Amygdala (tissue), 56 donors: Measurements from ENCODE around the gene STEAP3.

Source experiments
- DNase-seq, 56 donors: peaks; one replicate each; lab custom pipeline; 2025; lab: John Stamatoyannopoulos, UW

Gene STEAP3

GRCh38 chr2:119245076-119245840, 21.6 kb downstream of the STEAP3 start:
- no peak for DNase-seq

GRCh38 chr2:119245841-119246230, 22.2 kb downstream of the STEAP3 start:
- DNase-seq = no peak

DNA sequence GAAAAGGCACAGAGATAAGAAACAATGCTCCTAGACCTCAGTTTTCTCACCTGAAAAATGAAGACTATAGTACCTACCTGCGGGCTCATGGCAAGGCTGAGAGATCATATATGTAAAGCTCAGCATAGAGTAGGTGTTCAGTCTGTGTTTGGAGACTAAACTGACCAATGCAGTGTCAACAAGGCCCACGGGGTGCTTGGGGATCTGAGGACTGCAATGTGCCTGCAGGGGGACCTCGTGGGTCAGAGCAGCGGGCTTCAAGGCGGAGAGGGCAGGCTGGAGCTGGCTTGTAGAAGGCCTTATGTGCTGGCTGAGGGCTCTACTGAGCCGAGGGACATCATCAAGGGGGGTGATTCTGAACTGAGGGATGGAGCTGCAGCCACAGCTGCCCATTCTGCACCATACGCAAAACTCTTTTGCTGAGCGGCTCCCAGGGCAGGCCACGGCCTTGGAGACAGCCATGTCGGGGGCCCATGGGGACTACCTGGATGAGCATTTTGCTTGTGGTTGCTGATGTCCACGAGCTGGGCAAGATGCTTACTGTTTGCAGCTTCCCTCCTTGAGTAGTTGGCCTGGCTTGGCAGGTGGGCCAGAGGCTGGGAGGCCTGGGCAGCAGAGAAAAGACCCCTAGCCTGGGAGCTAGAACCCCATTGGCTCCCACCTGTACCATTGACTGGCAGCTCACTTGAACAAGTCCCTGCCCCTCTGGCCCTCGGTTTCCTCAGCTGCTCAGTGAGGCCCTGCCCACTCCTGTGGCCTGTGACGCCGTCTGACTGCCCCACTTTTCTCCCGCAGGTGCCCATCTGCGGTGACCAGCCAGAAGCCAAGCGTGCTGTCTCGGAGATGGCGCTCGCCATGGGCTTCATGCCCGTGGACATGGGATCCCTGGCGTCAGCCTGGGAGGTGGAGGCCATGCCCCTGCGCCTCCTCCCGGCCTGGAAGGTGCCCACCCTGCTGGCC, 23.5 kb downstream of the STEAP3 start:
- no peak for DNase-seq

DNA sequence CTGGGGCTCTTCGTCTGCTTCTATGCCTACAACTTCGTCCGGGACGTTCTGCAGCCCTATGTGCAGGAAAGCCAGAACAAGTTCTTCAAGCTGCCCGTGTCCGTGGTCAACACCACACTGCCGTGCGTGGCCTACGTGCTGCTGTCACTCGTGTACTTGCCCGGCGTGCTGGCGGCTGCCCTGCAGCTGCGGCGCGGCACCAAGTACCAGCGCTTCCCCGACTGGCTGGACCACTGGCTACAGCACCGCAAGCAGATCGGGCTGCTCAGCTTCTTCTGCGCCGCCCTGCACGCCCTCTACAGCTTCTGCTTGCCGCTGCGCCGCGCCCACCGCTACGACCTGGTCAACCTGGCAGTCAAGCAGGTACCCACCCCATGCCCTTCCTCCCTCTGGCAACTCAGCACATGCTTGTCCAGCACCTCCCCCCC, 24.2 kb downstream of the STEAP3 start:
- DNase-seq = no peak

DNA sequence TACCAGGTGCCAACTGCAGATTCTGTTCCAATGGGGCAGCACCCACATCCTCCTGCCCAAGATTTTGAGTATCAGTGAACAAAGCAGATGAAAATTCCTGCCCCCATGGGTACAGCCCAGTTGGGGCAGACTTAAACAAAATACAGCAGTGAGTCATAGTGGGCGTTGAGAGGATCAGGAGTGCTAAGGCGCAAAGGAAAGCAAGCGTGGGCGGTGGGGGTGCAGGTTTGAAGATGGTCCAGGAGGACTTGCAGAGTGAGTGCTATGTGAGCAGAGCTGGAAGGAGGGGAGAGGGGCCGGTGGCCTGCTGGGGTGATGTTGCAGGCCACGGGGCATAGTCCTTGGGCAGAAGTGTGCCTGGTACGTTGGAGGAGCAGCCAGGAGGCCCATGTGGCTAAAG, 24.7 kb downstream of the STEAP3 start:
- DNase-seq = peak in 5 of 56 donors; percentile 16 to 42 (median 38)

DNA sequence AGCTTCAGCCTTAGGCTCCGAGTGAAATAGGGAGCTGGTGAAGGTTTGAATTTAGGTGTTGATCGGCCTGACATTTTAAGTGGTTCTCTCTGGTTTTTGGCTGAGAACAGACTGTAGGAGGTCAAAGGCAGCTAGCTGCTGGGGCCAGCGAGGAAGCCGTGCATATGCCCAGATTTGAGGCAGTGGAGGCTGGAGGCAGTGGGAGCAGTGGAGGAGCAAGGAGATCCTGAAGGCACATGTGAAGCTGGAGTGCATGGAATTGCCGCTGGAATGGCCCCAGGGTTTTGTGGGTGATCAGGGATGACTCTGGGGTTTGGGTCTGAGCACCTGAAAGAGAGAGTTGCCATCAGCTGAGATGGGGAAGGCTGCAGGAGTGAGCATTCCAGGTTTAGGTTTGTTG, 25.1 kb downstream of the STEAP3 start:
- no peak for DNase-seq

GRCh38 chr2:119249311-119249710, 25.7 kb downstream of the STEAP3 start:
- no peak for DNase-seq

- no peak for DNase-seq
Observed at GRCh38 chr2:119249855-119250717, 26.5 kb downstream of the STEAP3 start.

- DNase-seq = no peak
Observed at GRCh38 chr2:119250718-119251290, 27.2 kb downstream of the STEAP3 start.

DNA sequence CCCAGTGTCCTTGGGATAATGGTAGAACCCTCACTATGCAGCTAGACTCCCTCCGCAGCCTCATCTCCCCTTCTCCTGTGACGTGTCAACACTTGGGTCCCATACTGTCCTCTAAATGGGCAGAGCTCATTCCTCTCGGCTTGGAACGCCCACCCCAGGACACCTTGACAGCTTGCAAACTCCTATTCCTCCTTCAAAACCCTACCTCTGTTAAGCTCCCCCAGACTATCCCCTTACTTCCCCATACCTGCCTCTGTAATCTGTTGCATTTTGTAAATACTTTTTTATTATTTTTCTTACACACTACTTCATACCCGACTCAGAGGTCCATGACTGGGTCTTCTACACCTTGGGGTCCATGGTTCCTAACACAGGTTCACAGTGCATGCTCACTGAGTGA, 28.0 kb downstream of the STEAP3 start:
- no peak for DNase-seq

DNA sequence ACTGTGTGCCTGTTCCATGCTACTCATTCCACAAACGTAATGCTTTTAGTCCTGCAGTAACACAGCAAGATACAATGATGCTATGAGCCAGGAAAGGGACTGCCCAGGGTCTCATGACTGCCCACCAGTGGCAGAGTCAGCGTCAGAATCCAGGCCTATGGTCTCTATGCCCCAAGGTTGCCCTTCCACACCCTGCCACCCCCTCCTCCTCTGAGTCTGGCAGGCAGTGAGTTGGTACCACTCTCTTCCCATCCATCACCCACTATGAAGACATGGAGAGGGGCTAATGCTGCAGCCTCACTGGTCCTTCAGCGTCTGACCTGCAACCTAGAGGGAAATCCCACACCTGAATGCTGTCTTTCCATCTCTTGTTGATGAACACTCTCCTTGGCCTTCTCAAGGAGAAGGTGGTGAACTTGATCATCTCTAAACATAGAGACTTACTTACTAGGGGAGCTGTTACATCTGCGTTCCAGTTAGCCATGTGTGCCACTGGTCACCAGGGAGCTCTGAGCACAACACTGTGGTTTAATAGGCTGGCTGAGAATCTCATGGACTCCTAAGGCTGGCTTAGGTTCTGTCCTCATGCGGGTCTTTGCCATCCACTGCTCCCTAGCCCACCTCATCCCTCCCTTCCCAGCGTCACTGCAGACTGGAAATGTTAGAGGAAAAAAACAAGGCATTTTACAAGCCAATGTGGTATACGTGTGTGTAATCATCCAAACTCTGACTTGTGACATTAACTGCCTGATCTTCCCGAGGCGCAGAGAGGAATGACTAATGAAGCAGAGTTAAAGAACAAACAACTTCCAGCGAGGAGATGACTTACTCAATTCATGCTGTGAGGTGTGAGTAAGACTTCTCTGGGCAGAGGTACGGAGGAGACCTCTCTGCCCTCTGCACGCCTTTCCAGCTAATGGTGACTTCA, 28.8 kb downstream of the STEAP3 start:
- DNase-seq = no peak

GRCh38 chr2:119253114-119253702, 29.6 kb downstream of the STEAP3 start:
- no peak for DNase-seq

GRCh38 chr2:119253760-119254600, 30.3 kb downstream of the STEAP3 start:
- DNase-seq = no peak

DNA sequence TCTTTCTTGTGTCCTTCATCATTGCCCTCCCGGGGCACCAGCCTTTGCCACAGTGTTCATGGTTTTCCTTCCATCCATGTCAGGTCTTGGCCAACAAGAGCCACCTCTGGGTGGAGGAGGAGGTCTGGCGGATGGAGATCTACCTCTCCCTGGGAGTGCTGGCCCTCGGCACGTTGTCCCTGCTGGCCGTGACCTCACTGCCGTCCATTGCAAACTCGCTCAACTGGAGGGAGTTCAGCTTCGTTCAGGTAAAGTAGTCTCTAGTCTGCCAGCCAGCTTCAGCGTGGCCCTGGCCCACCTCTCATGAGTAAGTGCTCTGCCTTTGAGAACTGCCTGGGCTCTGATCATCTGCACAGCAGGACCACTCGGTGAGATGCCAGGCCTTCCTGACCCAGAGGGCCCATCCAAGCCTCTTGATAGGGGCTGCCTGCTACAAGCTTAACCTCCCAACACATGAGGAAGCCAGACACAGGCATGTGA, 31.0 kb downstream of the STEAP3 start:
- no peak for DNase-seq

DNA sequence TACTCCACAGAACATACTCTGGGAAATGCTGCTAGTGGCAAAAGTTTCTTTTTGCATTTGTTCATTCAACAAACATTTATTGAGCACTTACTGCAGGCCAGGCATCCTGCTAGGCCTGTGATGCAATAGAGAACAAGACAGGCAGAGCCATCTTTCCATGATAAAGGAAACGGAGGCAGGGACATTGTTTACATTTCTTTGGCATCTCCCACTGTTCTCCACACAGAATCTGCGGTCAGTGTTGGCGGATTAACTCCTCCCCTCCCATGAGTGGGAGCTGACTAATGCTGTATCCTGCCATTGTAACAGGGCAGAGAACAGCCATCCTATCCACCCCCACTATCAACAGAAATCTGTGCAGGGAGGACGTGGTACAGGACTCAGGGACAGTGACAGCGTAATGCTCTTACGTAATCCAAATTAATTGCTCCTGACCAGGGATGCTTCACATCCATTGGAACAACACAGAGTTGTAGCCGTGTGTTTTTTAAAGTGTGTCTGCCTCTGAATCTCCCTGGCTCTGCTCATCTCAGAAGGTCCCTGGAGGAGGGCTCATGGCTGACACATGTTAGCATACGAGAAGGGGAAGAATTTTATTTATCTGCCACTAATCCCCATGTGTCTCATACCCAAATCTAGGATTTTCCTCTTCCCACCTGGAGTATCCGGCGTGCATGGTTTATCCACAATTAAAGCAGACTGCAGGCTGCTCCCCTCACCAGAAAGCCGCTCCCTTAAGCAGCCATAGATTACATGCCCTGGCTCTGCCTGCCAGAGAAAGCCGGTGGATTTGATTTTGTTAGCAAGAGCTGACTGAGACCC, 32.3 kb downstream of the STEAP3 start:
- DNase-seq = peak in 4 of 56 donors; percentile 34 to 67 (median 46)

DNA sequence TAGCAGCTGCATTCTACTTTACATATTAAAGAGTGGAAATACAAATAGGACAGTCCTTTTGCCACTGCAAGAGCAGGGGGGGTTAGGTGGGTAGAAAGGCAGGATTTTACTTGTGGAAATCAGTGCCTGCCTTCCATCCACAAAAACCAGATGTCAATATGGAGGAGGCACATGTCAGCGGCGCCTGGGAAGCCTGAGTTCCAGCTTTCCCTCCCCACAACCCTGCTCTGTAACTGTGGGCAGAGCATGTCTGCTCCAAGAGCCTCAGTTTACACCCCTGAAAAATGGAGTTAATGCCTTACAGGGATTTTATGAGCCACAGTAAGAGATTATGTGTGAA, 32.9 kb downstream of the STEAP3 start:
- DNase-seq = no peak

GRCh38 chr2:119257198-119257597, 33.6 kb downstream of the STEAP3 start:
- no peak for DNase-seq
